T-helper 1 cell (primary cell): ENCODE data around the gene TRIM36.

Experiments used
- DNase-seq, 5 donors: peaks; one replicate each; pipeline ENCODE4 v3.0.0-alpha.2; 2012 to 2020
- total RNA-seq, 4 donors: gene quantifications; one replicate each; lab custom pipeline; 2026; lab: John Stamatoyannopoulos, UW

The TRIM36 gene
- 0 to 0.59 (median 0.27) reads per million in 4 donors for total RNA-seq

- peak; percentile 67 to 91 (median 74) for DNase-seq
These were observed at the start of gene TRIM36 for GRCh38 chr5:115169487-115170133. TSS of gene TRIM36 (minus strand) at chr5:115169908. CDS start at chr5:115169634, 274 bp downstream.

- no peak for DNase-seq
These were observed 44.8 kb upstream of the TRIM36 start for GRCh38 chr5:115214541-115214940.

GRCh38 chr5:115209279-115209678, 39.6 kb upstream of the TRIM36 start:
- peak in 2 of 5 donors; percentile 1 to 88 for DNase-seq

- DNase-seq: no peak
These were observed 33.2 kb upstream of the TRIM36 start for GRCh38 chr5:115202952-115203351.

GRCh38 chr5:115196161-115196560, 26.5 kb upstream of the TRIM36 start:
- no peak for DNase-seq

- no peak for DNase-seq
These were observed 25.0 kb upstream of the TRIM36 start for GRCh38 chr5:115194676-115195075.

GRCh38 chr5:115193295-115193694, 23.6 kb upstream of the TRIM36 start:
- no peak for DNase-seq

- no peak for DNase-seq
These were observed 22.4 kb upstream of the TRIM36 start for GRCh38 chr5:115192098-115192497.

GRCh38 chr5:115191474-115192031, 21.8 kb upstream of the TRIM36 start:
- no peak for DNase-seq

- DNase-seq: no peak
These were observed 20.7 kb upstream of the TRIM36 start for GRCh38 chr5:115190388-115190787.

GRCh38 chr5:115189866-115190265, 20.2 kb upstream of the TRIM36 start:
- no peak for DNase-seq

- no peak for DNase-seq
These were observed 17.1 kb upstream of the TRIM36 start for GRCh38 chr5:115186794-115187193.

GRCh38 chr5:115184770-115185169, 15.1 kb upstream of the TRIM36 start:
- no peak for DNase-seq

GRCh38 chr5:115181757-115182156, 12.0 kb upstream of the TRIM36 start:
- no peak for DNase-seq

- no peak for DNase-seq
These were observed 10.5 kb upstream of the TRIM36 start for GRCh38 chr5:115180165-115180709.

GRCh38 chr5:115179394-115180164, 9.9 kb upstream of the TRIM36 start:
- DNase-seq: no peak

GRCh38 chr5:115179030-115179393, 9.3 kb upstream of the TRIM36 start:
- DNase-seq: no peak

GRCh38 chr5:115170929-115171510, 1.3 kb upstream of the TRIM36 start:
- no peak for DNase-seq

- peak in 1 of 5 donors; percentile 23 for DNase-seq
These were observed 623 bp upstream of the TRIM36 start for GRCh38 chr5:115170134-115170928.

GRCh38 chr5:115168829-115169486, 750 bp downstream of the TRIM36 start:
- no peak for DNase-seq

GRCh38 chr5:115166744-115167393, 2.8 kb downstream of the TRIM36 start:
- no peak for DNase-seq
